Fibroblast of upper back skin (primary cell): ENCODE measurements around the gene TRMU.

ENCODE experiments used
- DNase-seq: peaks from one replicate; pipeline ENCODE4 v3.0.0-alpha.2; 2013

TRMU gene

GRCh38 chr22:46337870-46338269, 2.4 kb downstream of the TRMU start:
- no peak for DNase-seq

DNA sequence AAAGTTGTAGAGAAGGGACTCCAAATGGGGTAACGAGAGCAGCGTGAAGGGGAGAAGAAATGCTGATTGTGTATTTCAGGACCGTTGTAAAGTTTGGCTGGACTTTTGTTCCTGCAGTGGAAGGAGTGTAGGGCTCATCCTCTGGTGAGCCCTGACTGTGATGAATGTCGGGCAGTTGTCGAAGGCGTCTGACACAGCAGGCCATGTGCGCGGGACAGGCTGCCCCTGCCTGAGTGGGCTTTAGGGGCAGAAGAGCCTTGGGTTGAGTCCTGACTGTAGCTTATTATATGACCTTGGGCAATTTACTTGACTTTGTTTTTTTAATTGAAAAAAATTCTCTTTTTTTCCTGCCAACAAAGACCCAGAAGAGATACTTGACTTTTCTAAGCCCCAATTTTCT, 3.1 kb downstream of the TRMU start:
- DNase-seq = no peak

GRCh38 chr22:46339956-46340355, 4.4 kb downstream of the TRMU start:
- no peak for DNase-seq

DNA sequence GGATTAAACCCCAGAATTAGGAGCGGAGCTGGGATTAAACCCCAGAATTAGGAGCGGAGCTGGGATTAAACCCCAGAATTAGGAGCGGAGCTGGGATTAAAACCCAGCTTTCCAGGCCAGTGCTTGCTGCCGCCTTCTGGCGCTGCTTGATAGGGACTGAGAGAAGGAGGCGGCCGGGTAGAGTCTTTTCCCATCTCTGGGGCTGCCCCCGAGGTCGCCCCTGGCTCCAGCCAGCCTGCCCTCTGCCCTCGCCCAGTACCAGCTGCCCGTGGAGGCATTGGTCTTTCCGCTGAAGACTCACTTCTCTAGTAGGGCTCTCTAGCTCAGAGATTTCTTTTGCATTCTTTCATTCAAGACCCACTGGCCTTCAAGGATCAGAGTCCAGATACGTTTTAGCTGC, 5.2 kb downstream of the TRMU start:
- no peak for DNase-seq

DNA sequence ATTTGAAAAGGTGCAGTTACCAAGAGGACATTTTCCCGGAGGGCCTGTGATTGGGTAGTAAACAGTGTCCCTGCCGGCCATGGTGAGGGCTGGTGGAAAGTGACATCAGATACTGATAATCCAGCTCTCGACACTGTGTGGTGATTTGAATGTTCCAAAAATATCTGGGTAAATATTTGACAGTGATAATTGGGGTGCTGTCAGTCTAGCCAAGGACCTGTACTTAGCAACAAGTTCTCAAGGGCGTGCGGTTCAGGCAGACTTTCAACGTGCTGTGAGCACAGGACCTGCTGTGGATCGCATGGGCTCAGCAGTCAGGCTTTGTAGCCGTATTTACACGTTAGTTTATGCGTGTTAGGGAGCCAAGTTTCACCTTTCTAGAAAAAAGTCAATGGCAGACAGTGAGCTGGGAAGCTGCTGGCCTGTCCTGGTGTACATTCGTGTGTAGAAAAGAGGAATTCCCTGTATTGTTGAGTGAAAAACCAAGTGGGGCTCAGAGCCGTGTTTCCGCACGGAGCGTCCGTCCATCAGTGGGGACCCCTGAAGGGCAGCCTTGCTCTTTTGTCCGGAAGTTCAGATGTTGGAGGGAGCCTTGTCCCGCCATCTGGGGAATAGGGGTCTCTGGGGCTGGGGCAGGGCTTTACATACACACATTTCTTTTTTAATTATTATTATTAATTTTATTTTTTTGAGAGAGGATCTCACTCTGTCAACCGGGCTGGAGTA, 11.3 kb downstream of the TRMU start:
- DNase-seq = no peak

- DNase-seq = no peak
Measured at GRCh38 chr22:46347646-46348045, 12.1 kb downstream of the TRMU start.

DNA sequence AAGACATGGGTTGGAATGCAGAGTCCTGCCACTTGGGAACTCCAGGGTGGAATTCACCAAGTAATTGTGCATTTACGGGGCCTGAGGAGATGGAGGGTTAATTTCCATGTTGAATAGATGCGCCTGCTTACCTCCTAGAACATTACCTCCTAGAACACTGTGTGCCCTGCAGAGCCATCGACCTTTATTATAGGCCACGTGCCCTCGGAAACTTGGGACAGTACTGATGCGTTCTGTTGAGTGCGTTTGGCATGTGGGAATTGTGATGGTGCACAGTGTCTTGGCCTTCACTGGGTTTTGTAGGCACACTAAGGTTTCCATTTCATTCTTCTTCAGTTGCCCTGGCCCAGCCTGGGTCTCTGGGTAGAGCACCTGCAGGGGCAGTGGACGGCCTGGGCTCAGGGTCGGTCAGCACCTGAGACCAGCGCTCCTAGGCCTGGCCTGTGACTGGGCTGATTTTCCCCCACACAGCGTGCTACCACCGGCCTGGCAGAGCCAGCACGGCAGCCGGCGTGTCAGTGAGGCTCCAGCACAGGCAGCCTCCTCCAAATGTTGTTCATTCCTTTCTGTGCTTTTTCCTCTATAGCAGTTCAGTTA, 12.7 kb downstream of the TRMU start:
- DNase-seq = no peak

GRCh38 chr22:46349238-46349637, 13.7 kb downstream of the TRMU start:
- DNase-seq = no peak

DNA sequence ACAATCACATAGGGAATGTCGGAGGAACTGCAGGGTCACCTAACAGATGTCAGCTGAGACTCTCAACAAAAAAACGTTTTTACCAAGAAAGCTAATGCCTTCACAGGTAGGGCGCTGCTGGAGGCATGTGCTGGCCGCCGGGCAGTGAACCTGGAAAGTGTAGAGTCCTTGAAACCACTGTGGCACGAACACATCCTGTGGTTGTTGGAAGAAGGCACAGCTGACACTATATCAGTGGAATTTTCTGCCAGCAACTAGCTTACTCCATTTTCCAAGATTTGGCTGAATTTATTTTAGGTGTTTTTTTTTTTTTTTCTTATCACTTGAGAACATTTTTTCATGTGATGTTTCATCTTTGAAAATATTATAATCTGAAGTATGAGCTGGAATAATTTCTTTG, 14.2 kb downstream of the TRMU start:
- no peak for DNase-seq

GRCh38 chr22:46350121-46350520, 14.6 kb downstream of the TRMU start:
- no peak for DNase-seq

DNA sequence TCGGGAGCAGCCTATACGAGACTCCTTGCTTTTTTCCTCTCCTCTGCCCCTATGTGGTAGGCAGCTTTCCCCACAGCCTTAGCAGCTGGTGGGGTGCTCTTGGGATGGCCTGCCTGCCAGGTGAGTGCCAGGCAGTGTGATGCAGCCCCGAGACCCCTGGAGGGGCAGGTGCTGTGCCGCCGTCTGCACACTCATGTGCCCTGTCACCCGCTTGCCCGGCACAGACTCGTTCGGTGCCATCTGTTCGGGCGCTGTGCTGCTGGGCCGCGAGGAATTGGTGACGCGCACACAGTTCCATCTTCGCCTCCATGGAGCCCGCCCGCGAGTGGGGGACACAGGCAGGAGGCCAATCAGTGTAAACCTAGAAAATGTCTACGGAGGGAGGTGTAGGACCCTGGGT, 15.1 kb downstream of the TRMU start:
- no peak for DNase-seq

GRCh38 chr22:46351131-46351735, 15.7 kb downstream of the TRMU start:
- no peak for DNase-seq

DNA sequence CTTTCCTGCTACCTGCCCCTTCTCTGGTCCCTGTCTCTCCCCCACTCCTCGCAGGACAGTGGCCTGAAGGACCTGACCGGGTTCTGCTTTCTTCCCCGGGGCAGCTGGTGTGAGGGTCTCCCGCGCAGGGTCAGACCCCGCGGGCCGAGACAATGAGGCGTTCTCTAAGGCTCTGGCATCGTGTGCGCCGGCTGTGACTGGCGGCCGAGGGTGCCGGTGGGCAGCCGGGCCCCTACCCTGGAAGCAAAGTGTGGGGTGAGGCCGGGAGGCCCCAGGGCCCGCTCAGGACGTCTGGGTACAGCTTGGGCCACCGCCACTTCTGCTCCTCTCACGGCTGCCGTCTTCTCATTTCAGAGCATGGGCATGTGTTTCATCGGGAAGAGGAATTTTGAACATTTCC, 16.3 kb downstream of the TRMU start:
- DNase-seq = no peak

- DNase-seq = no peak
Measured at GRCh38 chr22:46352276-46352675, 16.8 kb downstream of the TRMU start.

- DNase-seq = peak; percentile 6
Measured at GRCh38 chr22:46352691-46353386, 17.3 kb downstream of the TRMU start.

- no peak for DNase-seq
Measured at GRCh38 chr22:46353483-46354105, 18.1 kb downstream of the TRMU start.

GRCh38 chr22:46354176-46354992, 18.9 kb downstream of the TRMU start:
- no peak for DNase-seq

DNA sequence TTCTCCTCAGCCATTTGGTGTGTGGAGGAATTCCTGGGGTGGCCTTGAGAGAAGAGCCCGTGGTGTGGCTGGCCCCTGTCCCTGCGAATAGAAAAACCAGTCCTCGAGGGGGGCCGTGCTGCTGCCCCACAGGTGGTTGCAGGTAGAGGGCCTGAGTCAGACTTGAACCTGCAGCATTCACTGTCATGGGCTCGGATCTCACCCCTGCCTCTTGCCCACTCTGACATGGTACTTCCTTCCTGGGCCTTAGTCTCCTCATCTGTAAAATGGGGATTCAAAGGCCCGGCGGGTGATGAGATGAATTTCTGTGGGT, 19.4 kb downstream of the TRMU start:
- no peak for DNase-seq

DNA sequence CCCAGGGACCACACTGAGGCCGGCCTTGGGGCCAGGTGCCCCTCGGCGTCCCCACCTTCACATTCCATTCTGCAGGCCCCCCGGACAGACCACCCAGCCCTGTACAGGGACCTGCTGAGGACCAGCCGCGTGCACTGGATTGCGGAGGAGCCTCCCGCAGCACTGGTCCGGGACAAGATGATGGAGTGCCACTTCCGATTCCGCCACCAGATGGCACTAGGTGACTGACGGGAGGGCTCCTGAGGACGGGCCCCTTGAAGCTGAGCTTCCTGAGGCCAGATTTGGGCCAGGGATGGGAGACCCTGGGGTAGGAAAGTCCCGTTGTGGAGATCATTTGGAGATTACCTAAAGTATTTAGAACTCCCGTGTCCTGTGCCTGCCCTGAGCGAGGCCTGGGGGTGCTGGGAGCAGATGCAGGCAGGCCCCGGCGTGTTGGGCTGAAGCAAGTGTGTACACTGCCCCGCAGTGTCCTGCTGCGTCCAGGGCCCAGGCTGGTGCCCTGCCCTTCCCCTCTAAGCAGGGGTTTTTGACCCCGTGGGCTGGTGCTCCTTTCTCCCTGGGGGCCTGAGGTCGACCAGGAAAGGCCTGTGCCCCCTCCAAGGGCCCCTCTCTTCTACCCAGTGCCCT, 20.0 kb downstream of the TRMU start:
- peak; percentile 45 for DNase-seq

DNA sequence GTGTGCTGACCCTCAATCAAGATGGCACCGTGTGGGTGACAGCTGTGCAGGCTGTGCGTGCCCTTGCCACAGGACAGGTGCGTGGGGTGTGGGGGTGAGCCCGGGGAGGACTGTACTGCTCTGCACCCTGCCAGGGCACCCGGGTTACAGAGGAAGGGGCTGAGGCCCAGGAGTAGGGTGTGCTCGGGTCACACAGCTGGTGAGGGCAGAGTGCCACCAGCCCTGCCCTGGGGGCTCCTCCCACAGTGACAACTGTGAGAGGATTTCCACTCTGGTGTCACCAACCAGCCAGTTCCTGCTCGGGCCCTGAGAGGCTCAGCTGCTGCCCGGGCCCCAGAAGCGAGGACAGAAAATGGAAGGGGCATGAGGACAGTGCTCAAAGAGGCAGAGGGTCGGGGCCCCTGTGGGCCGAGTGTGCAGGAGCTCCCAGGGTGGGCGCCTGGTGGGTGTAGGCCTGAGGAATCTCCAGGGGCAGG, 20.5 kb downstream of the TRMU start:
- DNase-seq = no peak

DNA sequence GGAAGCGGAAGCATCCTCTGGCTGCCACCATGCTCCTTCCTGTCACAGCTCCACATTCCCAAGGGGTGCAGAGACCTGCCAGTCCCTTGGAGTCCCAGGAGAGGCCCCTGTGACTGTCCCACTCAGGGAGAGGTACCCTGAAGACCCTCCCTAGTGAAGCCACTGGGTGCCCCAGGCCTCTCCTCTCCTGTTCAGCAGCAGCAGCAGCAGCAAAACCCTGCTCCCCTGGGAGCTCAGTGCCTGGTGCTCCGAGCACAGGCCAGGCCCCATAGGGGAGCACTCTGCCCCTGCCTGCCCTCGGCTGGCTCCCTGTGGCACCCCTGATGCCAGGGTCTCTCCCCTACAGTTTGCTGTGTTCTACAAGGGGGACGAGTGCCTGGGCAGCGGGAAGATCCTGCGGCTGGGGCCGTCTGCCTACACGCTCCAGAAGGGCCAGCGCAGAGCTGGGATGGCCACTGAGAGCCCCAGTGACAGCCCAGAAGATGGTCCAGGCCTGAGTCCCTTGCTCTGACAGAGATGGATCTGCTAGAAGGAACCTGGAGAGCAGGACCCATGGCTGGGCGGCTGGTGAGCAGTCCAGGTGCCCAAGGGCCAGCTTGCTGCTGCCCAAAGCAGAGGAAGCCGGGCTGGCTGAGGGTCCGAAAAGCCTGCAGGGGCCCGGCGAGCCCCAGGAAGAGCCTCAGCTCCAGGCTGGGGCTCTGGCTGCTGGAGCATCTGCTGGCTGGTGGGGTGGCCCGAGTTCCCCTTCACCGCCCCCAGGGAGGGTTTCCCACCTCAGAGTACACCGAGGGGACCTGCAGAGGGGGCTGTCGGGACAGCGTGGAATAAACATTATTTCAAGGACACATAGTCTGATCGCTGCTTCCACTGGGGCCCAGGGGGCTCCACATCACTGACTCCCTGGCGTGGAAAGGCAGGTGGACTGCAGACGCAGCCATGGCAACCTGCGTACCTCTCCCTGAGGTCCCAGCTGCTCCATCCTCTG, 21.3 kb downstream of the TRMU start:
- no peak for DNase-seq
